Esophagus muscularis mucosa (tissue), 4 donors: ENCODE measurements around the gene SLC50A1. TPM values are rescaled to one million over a fixed set of nuclear protein-coding genes. Genes with fewer than 3 reads are reported as not detected.

ENCODE experiments used
- DNase-seq: peaks from one replicate; pipeline ENCODE4 v3.0.0-alpha.2; 2017; ENCODE audit errors: extremely low spot score
- H3K27ac ChIP-seq, 4 donors: fragments of 200-600 bp; sonication (generic); replicated peaks in 1 of 4; 1 replicate in 3 of 4; 2 replicates in 1 of 4; pipeline ENCODE4 v1.5.1; 2016 to 2019; ENCODE audit warnings: mild to moderate bottlenecking in 1 of 4
- H3K27me3 ChIP-seq, 4 donors: fragments of 200-600 bp; sonication (generic); one replicate each; pipeline versions ENCODE4 v1.5.1 to v1.6.0; 2016 to 2019
- H3K36me3 ChIP-seq, 4 donors: fragments of 200-600 bp; sonication (generic); one replicate each; pipeline ENCODE4 v1.5.1; 2016 to 2019
- H3K4me1 ChIP-seq, 4 donors: fragments of 200-600 bp; sonication (generic); one replicate each; pipeline ENCODE4 v1.5.1; 2016 to 2019
- H3K4me3 ChIP-seq, 4 donors: fragments of 200-600 bp; sonication (generic); 1 replicate in 2 of 4; 2 replicates in 2 of 4; pipeline ENCODE4 v1.5.1; 2016 to 2019; ENCODE audit warnings: mild to moderate bottlenecking in 4 of 4, moderate library complexity in 1 of 4
- H3K9me3 ChIP-seq, 4 donors: fragments of 200-600 bp; sonication (generic); 1 replicate in 3 of 4; 2 replicates in 1 of 4; pipeline ENCODE4 v1.5.1; 2016 to 2019
- CTCF ChIP-seq, 3 experiments: fragments of 200-600 bp in 2 of 3; fragments of 450-650 bp in 1 of 3; sonication (generic) in 2 of 3; IDR thresholded peaks; one replicate each; pipeline ENCODE4 v1.5.1; 2017 to 2019; ENCODE audit warnings: antibody characterized with exemption in 3 of 3, mild to moderate bottlenecking in 2 of 3, moderate library complexity in 1 of 3
- EP300 ChIP-seq: sonication (generic); formaldehyde crosslinking; IDR thresholded peaks from one replicate; pipeline ENCODE4 v1.6.1; 2017; ENCODE audit warnings: antibody characterized with exemption
- POLR2A ChIP-seq: fragments of 450-650 bp; IDR thresholded peaks from one replicate; pipeline ENCODE4 v1.6.1; 2017; ENCODE audit warnings: antibody characterized with exemption, moderate library complexity, mild to moderate bottlenecking, low read depth
- POLR2AphosphoS5 ChIP-seq, 2 donors: sonication (generic); formaldehyde crosslinking; IDR thresholded peaks; one replicate each; pipeline ENCODE4 v1.6.1; 2017; ENCODE audit warnings: antibody characterized with exemption in 2 of 2
- WGBS: methylation state at CpG from one replicate; pipeline ENCODE4 v1.1.5; 2018; 5-methylcytosine and 5-hydroxymethylcytosine counted together
- intact Hi-C: fragments of 100-400 bp; cut with DNase I; formaldehyde crosslinking; loops from one replicate; pipeline ENCODE4 v1.15.1; 2023
- total RNA-seq, 4 donors: library from RNA; depleted of rRNA; stranded (reverse); fragments of >200 nt; gene quantifications; one replicate each; pipeline versions ENCODE4 v1.1.0 to v1.2.1, GENCODE V29; 2016

Gene SLC50A1
- total RNA-seq, 4 donors from 2014 or later = 13.3 to 18.7 (median 15.2) TPM

- intact Hi-C loops = loop anchor here (5.0 kb wide), 2 partner anchors 35 to 45 kb away; partner anchors contain the start of genes KRTCAP2 and TRIM46
- no peak for TF ChIP-seq POLR2A
- peak; percentile 58 to 91 for TF ChIP-seq POLR2AphosphoS5 (IDR thresholded peaks at IDR 0.05)
- peak; percentile 52 for TF ChIP-seq EP300
- Histone ChIP-seq H3K36me3 (peaks cover 0 to 17% (median 13%) of the 10 kb centered on the region in 4 donors), H3K4me1 (peaks cover 62 to 68% (median 66%) of the 10 kb centered on the region in 4 donors), H3K4me3 (peak within 1 kb of the TSS; percentile 63 to 71 (median 68)), H3K27me3 (no peaks in the 10 kb centered on the region), H3K9me3 (no peaks in the 10 kb centered on the region), H3K27ac (peak within 1 kb of the TSS; percentile 85 to 97 (median 89))
- DNase-seq = peak; percentile 93
- 1% methylated on average over 54 of the region's 76 CpGs for WGBS
Measured at GRCh38 chr1:155127105-155127966, 8.3 kb upstream of the SLC50A1 start, which contains the start of gene EFNA1. EFNA1 (plus strand) TSS chr1:155127876; CDS start chr1:155127978, 102 bp downstream.

DNA sequence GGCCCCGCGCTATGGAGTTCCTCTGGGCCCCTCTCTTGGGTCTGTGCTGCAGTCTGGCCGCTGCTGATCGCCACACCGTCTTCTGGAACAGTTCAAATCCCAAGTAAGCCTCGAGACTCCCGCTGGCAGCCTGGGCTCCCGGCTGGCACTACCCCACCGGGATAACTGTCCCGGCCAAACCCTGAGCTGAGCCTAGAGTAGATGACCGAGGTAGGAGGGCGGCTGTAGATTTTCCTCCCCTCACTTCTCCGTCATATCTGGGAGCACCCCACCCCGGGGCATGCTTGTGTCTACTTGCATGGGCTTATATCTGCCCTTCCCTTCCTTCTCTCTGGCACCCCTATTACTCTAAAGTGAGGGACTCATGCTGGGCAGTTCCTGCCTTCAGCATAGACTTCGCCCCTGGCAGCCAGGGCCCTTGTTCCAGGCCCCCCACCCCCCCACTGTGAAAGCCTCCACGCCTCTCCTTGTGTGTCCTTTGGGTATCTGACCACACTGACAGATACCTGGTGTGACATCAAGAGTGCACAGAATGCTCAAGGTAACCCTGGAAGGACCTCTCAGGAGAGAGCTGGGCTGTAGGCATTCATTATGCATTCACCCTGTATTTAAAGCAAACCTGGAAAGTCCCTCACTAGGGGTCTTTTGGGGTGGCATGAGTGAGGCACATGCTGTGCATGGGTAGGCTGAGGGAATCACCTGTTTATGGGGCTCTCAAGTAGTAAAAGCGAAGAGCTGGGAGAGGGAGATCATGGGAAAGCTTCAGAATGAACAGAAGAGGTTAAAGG is 7.5 kb upstream of the SLC50A1 start:
- intact Hi-C loops = loop anchor here (5.0 kb wide), 2 partner anchors 36 to 44 kb away; partner anchors contain the start of genes KRTCAP2 and TRIM46
- Histone ChIP-seq H3K4me1 (peaks cover 69 to 76% (median 71%) of the 10 kb centered on the region in 4 donors), H3K9me3 (no peaks in the 10 kb centered on the region), H3K27me3 (no peaks in the 10 kb centered on the region), H3K27ac (peak overlapping the region; percentile 85 to 97 (median 89)), H3K4me3 (peak overlapping the region; percentile 63 to 71 (median 68)), H3K36me3 (peaks cover 4 to 26% (median 21%) of the 10 kb centered on the region in 4 donors)
- TF ChIP-seq POLR2A = peak; percentile 88
- TF ChIP-seq EP300 = no peak
- no peak for TF ChIP-seq POLR2AphosphoS5 (IDR thresholded peaks at IDR 0.05)
- TF ChIP-seq CTCF (IDR thresholded peaks at IDR 0.05) = no peak
- 3% methylated on average over 15 of the region's 17 CpGs for WGBS
- DNase-seq = no peak

DNA sequence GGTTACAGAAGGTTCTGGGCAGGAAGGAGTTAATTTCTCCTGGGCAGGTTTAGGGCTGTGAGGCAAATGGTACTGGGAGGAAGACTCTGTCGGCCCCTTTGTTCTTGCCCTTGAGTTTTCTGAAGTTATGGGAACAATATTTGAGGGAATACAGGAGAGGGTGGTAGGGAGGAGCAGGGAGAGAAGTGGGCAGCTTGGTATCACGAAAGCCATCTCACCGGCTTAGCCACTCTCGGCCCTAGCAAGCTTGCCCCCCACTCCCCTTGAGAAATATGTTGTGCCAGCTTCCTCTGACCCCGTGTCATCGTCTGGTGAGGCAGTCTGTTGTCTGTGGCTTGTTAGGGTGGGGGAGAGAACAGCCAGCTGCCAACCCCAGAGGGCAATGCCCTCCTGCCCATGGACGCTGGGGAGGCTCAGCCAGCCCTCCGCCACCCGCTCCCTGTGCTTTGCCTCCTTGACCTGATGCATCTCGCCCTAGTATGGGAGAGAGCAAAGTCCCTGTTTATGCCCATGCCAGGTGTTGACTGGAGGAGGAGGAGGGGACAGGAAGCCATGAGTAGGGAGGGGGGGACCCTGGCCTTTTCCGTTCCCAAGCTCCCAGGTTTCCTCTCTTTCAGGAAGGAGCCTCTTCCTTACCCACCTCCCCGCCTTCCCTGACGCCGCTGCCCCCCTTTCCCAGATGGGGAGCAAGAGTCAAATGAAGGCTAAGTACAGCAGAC is 6.7 kb upstream of the SLC50A1 start:
- WGBS = 13% methylated on average over 13 of the region's 14 CpGs
- peaks cover 75 to 83% (median 79%) of the 10 kb centered on the region in 4 donors for H3K4me1 ChIP-seq
- no peaks in the 10 kb centered on the region for H3K9me3 ChIP-seq
- H3K4me3 ChIP-seq = peak overlapping the region; percentile 63 to 71 (median 68)
- TF ChIP-seq POLR2A (no peak), POLR2AphosphoS5 (IDR thresholded peaks at IDR 0.05) (peak; percentile 36 to 51)
- peaks cover 12 to 33% (median 28%) of the 10 kb centered on the region in 4 donors for H3K36me3 ChIP-seq
- H3K27ac ChIP-seq = peak overlapping the region; percentile 85 to 97 (median 89)
- no peaks in the 10 kb centered on the region for H3K27me3 ChIP-seq
- intact Hi-C loops = loop anchor here (5.0 kb wide), 2 partner anchors 37 to 43 kb away; partner anchors contain the start of genes KRTCAP2 and TRIM46
- no peak for DNase-seq

DNA sequence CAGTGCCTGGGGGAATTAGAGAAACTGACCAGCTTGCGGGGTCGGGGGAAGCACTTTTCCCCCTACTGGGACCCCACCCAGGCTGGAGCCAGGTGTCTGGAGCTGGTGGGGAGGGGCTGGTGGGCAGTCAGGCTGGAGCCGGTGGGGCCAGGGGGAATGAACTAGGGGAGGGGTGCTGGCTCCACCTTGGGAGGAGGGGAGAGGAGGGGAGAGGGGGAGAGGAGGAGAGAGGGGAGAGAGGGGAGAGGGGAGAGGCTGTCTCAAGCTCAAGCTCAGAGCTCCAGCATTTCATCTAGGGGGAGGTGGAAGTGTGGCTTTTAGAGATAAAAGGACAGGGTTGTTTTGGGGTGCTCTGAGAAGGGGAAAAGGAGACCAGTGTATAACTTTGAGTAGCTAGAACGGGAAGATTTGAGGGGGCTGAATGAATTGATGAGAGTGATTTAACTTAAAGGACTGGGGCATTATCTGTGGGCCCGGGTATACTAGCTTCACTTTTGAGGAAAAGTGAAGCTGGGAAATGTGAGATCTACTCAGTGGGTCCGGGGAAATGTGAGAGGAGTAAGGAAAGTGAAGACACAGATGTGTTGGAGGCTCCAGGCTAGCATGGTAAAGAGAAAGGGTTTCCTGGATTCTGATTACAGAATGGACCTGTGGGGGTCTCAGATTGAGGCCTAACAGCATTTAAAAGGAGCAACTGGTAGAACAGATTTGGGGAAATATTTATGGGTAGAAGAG is 5.2 kb upstream of the SLC50A1 start:
- peak overlapping the region; percentile 85 to 97 (median 89) for H3K27ac ChIP-seq

More for the DNA sequence above, 5.2 kb upstream of the SLC50A1 start:
- Histone ChIP-seq H3K9me3 (no peaks in the 10 kb centered on the region), H3K27me3 (no peaks in the 10 kb centered on the region), H3K4me3 (peak overlapping the region; percentile 63 to 71 (median 68)), H3K36me3 (peaks cover 16 to 43% (median 36%) of the 10 kb centered on the region in 4 donors), H3K4me1 (peaks cover 79 to 97% (median 93%) of the 10 kb centered on the region in 4 donors)
- DNase-seq = no peak
- TF ChIP-seq CTCF (IDR thresholded peaks at IDR 0.05) (no peak), EP300 (no peak), POLR2A (peak; percentile 8), POLR2AphosphoS5 (IDR thresholded peaks at IDR 0.05) (no peak)
- intact Hi-C loops = no loop called here
- WGBS = 28% methylated on average over 5 of the region's 6 CpGs
